ENCODE data around the gene WBP2.
"Not testable (repeated sequence)": the region's sequence is repeated elsewhere in the genome, so short reads cannot be mapped to it uniquely, and the experiment has no call there.

The WBP2 gene

GRCh38 chr17:75872434-75873351 lies 17.6 kb upstream of the WBP2 start:
- Histone ChIP-seq H2AFZ (ENCODE audit: insufficient read depth, low read length, poor library complexity) (no peak overlapping the region), H4K12ac (ENCODE audit: low read depth, low read length) (no peak overlapping the region), H3K4me1 (ENCODE audit: control insufficient read depth in 1 of 2, insufficient read depth in 2 of 2, low read length in 2 of 2) (peaks cover 12 to 18% of the 10 kb centered on the region in 2 experiments), H3K23ac (ENCODE audit: low read length) (no peak overlapping the region), H3K14ac (ENCODE audit: low read length) (no peak overlapping the region), H2BK5ac (ENCODE audit: low read depth, low read length, poor library complexity) (no peak overlapping the region), H3K36me3 (ENCODE audit: control insufficient read depth in 1 of 2, insufficient read depth in 2 of 2, low read length in 2 of 2) (no peaks in the 10 kb centered on the region), H4K91ac (ENCODE audit: low read depth, low read length) (no peak overlapping the region), H4K8ac (ENCODE audit: low read depth, low read length) (no peak overlapping the region), H3K4me2 (ENCODE audit: low read length) (peak overlapping the region; percentile 19), H3K9me3 (ENCODE audit: insufficient read depth, low read depth, low read length) (peaks cover 2% of the 10 kb centered on the region), H3K27ac (ENCODE audit: low read depth, low read length) (no peak overlapping the region), H2AK5ac (ENCODE audit: low read length) (no peak overlapping the region), H3K18ac (ENCODE audit: low read length) (no peak overlapping the region), H3K4me3 (ENCODE audit: low read depth, low read length) (no peak overlapping the region), H2BK120ac (ENCODE audit: insufficient read depth, low read length, poor library complexity) (no peak overlapping the region), H3K79me1 (ENCODE audit: low read length) (no peaks in the 10 kb centered on the region), H2BK12ac (ENCODE audit: low read length) (no peak overlapping the region), H3K9ac (ENCODE audit: low read length) (no peak overlapping the region), H3K79me2 (ENCODE audit: control insufficient read depth, insufficient read depth, low read length, poor library complexity) (no peaks in the 10 kb centered on the region), H3K27me3 (ENCODE audit: insufficient read depth, low read length) (peaks cover 9% of the 10 kb centered on the region), H3K4ac (ENCODE audit: low read depth, low read length) (no peak overlapping the region)
- WGBS (ENCODE audit: extremely low coverage, insufficient coverage, insufficient read length): no CpG with 5 or more reads among the region's 13 CpGs
- DNase-seq: peak in 1 of 2 donors; percentile 32

GRCh38 chr17:75870228-75870627 lies 15.1 kb upstream of the WBP2 start:
- H2BK5ac ChIP-seq (ENCODE audit: low read depth, low read length, poor library complexity); H3K4ac ChIP-seq (ENCODE audit: low read depth, low read length): not testable (repeated sequence)
- no CpG with 5 or more reads among the region's 10 CpGs for WGBS (ENCODE audit: extremely low coverage, insufficient coverage, insufficient read length)

GRCh38 chr17:75869282-75870141 lies 14.4 kb upstream of the WBP2 start:
- Histone ChIP-seq H4K12ac (ENCODE audit: low read depth, low read length) (no peak overlapping the region), H3K79me2 (ENCODE audit: control insufficient read depth, insufficient read depth, low read length, poor library complexity) (no peaks in the 10 kb centered on the region), H2BK5ac (ENCODE audit: low read depth, low read length, poor library complexity) (no peak overlapping the region), H3K27ac (ENCODE audit: low read depth, low read length) (no peak overlapping the region), H3K14ac (ENCODE audit: low read length) (no peak overlapping the region), H3K4ac (ENCODE audit: low read depth, low read length) (no peak overlapping the region), H3K23ac (ENCODE audit: low read length) (no peak overlapping the region), H2AFZ (ENCODE audit: insufficient read depth, low read length, poor library complexity) (no peak overlapping the region), H2BK12ac (ENCODE audit: low read length) (no peak overlapping the region), H3K4me3 (ENCODE audit: low read depth, low read length) (no peak overlapping the region), H3K79me1 (ENCODE audit: low read length) (no peaks in the 10 kb centered on the region), H3K4me1 (ENCODE audit: control insufficient read depth in 1 of 2, insufficient read depth in 2 of 2, low read length in 2 of 2) (peaks cover 7 to 9% of the 10 kb centered on the region in 2 experiments), H2AK5ac (ENCODE audit: low read length) (no peak overlapping the region), H3K27me3 (ENCODE audit: insufficient read depth, low read length) (no peaks in the 10 kb centered on the region), H3K4me2 (ENCODE audit: low read length) (no peak overlapping the region), H4K91ac (ENCODE audit: low read depth, low read length) (no peak overlapping the region), H4K8ac (ENCODE audit: low read depth, low read length) (no peak overlapping the region), H2BK120ac (ENCODE audit: insufficient read depth, low read length, poor library complexity) (no peak overlapping the region), H3K9me3 (ENCODE audit: insufficient read depth, low read depth, low read length) (peaks cover 2% of the 10 kb centered on the region), H3K18ac (ENCODE audit: low read length) (no peak overlapping the region), H3K36me3 (ENCODE audit: control insufficient read depth in 1 of 2, insufficient read depth in 2 of 2, low read length in 2 of 2) (no peaks in the 10 kb centered on the region), H3K9ac (ENCODE audit: low read length) (no peak overlapping the region)
- no peak for DNase-seq
- no CpG with 5 or more reads among the region's 23 CpGs for WGBS (ENCODE audit: extremely low coverage, insufficient coverage, insufficient read length)

More at GRCh38 chr17:75870228-75870627, 15.1 kb upstream of the WBP2 start:
- H3K4me1 ChIP-seq (ENCODE audit: control insufficient read depth in 1 of 2, insufficient read depth in 2 of 2, low read length in 2 of 2); H3K9me3 ChIP-seq (ENCODE audit: insufficient read depth, low read depth, low read length); H3K79me2 ChIP-seq (ENCODE audit: control insufficient read depth, insufficient read depth, low read length, poor library complexity); H3K79me1 ChIP-seq (ENCODE audit: low read length); H3K36me3 ChIP-seq (ENCODE audit: control insufficient read depth in 1 of 2, insufficient read depth in 2 of 2, low read length in 2 of 2); H2BK120ac ChIP-seq (ENCODE audit: insufficient read depth, low read length, poor library complexity); H3K27ac ChIP-seq (ENCODE audit: low read depth, low read length); DNase-seq; H2BK12ac ChIP-seq (ENCODE audit: low read length); H3K27me3 ChIP-seq (ENCODE audit: insufficient read depth, low read length); H2AK5ac ChIP-seq (ENCODE audit: low read length); H3K4me3 ChIP-seq (ENCODE audit: low read depth, low read length); H3K4me2 ChIP-seq (ENCODE audit: low read length); H3K23ac ChIP-seq (ENCODE audit: low read length); H4K91ac ChIP-seq (ENCODE audit: low read depth, low read length); H3K14ac ChIP-seq (ENCODE audit: low read length); H3K18ac ChIP-seq (ENCODE audit: low read length); H4K8ac ChIP-seq (ENCODE audit: low read depth, low read length); H3K9ac ChIP-seq (ENCODE audit: low read length); H4K12ac ChIP-seq (ENCODE audit: low read depth, low read length); H2AFZ ChIP-seq (ENCODE audit: insufficient read depth, low read length, poor library complexity): not testable (repeated sequence)

- H4K91ac ChIP-seq (ENCODE audit: low read depth, low read length); DNase-seq; H3K27me3 ChIP-seq (ENCODE audit: insufficient read depth, low read length); H3K18ac ChIP-seq (ENCODE audit: low read length); H3K4me1 ChIP-seq (ENCODE audit: control insufficient read depth in 1 of 2, insufficient read depth in 2 of 2, low read length in 2 of 2); H3K9me3 ChIP-seq (ENCODE audit: insufficient read depth, low read depth, low read length); H4K12ac ChIP-seq (ENCODE audit: low read depth, low read length); H2AK5ac ChIP-seq (ENCODE audit: low read length); H3K36me3 ChIP-seq (ENCODE audit: control insufficient read depth in 1 of 2, insufficient read depth in 2 of 2, low read length in 2 of 2); H3K14ac ChIP-seq (ENCODE audit: low read length); H2BK5ac ChIP-seq (ENCODE audit: low read depth, low read length, poor library complexity); H3K9ac ChIP-seq (ENCODE audit: low read length); H3K27ac ChIP-seq (ENCODE audit: low read depth, low read length); H4K8ac ChIP-seq (ENCODE audit: low read depth, low read length); H2AFZ ChIP-seq (ENCODE audit: insufficient read depth, low read length, poor library complexity); H3K4me2 ChIP-seq (ENCODE audit: low read length); H3K4me3 ChIP-seq (ENCODE audit: low read depth, low read length); H3K79me1 ChIP-seq (ENCODE audit: low read length); H3K79me2 ChIP-seq (ENCODE audit: control insufficient read depth, insufficient read depth, low read length, poor library complexity); H3K23ac ChIP-seq (ENCODE audit: low read length); H2BK12ac ChIP-seq (ENCODE audit: low read length); H3K4ac ChIP-seq (ENCODE audit: low read depth, low read length); H2BK120ac ChIP-seq (ENCODE audit: insufficient read depth, low read length, poor library complexity): not testable (repeated sequence)
- no CpG with 5 or more reads among the region's 12 CpGs for WGBS (ENCODE audit: extremely low coverage, insufficient coverage, insufficient read length)
Observed at GRCh38 chr17:75868730-75869281, 13.7 kb upstream of the WBP2 start.
